Upper lobe of right lung (tissue), 1 donor: Measurements from ENCODE around the gene CDC5L. TPM values are rescaled to one million over a fixed set of nuclear protein-coding genes. Genes with fewer than 3 reads are reported as not detected.

Experiments used
- ATAC-seq: fragments of 200-7000 bp; cut with Tn5 transposase; one replicate; pipeline ENCODE4 v1.9.1; 2020; ENCODE audit warnings: mild to moderate bottlenecking, moderate library complexity
- DNase-seq: peaks from one replicate; pipeline ENCODE4 v3.0.0-alpha.2; 2020
- H3K27ac ChIP-seq: fragments of 200-600 bp; one replicate; pipeline ENCODE4 v1.8.0; 2022
- H3K27me3 ChIP-seq: fragments of 200-600 bp; one replicate; pipeline ENCODE4 v1.8.0; 2022; ENCODE audit warnings: mild to moderate bottlenecking
- H3K36me3 ChIP-seq: fragments of 200-600 bp; one replicate; pipeline ENCODE4 v1.8.0; 2022
- H3K4me1 ChIP-seq: fragments of 200-600 bp; one replicate; pipeline ENCODE4 v1.8.0; 2022
- H3K4me3 ChIP-seq: fragments of 200-600 bp; one replicate; pipeline ENCODE4 v1.8.0; 2022; ENCODE audit warnings: mild to moderate bottlenecking
- H3K9me3 ChIP-seq: fragments of 200-600 bp; one replicate; pipeline ENCODE4 v1.8.0; 2022
- CTCF ChIP-seq: fragments of 200-600 bp; IDR thresholded peaks from one replicate; pipeline ENCODE4 v1.8.0; 2022; ENCODE audit warnings: antibody characterized with exemption
- intact Hi-C: fragments of 100-400 bp; cut with DNase I; formaldehyde crosslinking; loops from one replicate; pipeline ENCODE4 v1.11.0; 2022
- total RNA-seq: library from RNA; stranded (reverse); fragmentation: NEBNext Ultra II Directional; extraction: Animal tissue kit (Norgen Biotek cat#: 25700); gene quantifications from one replicate; pipeline ENCODE4 v1.2.1, GENCODE V29; 2021
- donor health status: DM: no; HTN: yes; CAD: no; lungs with severe emphysema.

CDC5L gene
- total RNA-seq, 1 donor from 2014 or later, result 17.8 TPM

- Histone ChIP-seq H3K4me1 (no peaks in the 10 kb centered on the region), H3K36me3 (peaks cover 83% of the 10 kb centered on the region), H3K9me3 (no peaks in the 10 kb centered on the region), H3K27me3 (no peaks in the 10 kb centered on the region), H3K4me3 (no peak overlapping the region), H3K27ac (no peak overlapping the region)
- ATAC-seq (no peak), DNase-seq (no peak)
- no peak for TF ChIP-seq CTCF
- intact Hi-C loops, result no loop called here
These were observed 20.6 kb downstream of the CDC5L start for GRCh38 chr6:44407951-44408670.

- DNase-seq, result no peak
- H3K9me3 ChIP-seq, result no peaks in the 10 kb centered on the region
- intact Hi-C loops, result no loop called here
- peaks cover 84% of the 10 kb centered on the region for H3K36me3 ChIP-seq
- ATAC-seq, result no peak
- no peaks in the 10 kb centered on the region for H3K27me3 ChIP-seq
- H3K4me3 ChIP-seq, result no peak overlapping the region
- no peak overlapping the region for H3K27ac ChIP-seq
- TF ChIP-seq CTCF, result no peak
- H3K4me1 ChIP-seq, result no peaks in the 10 kb centered on the region
These were observed 21.8 kb downstream of the CDC5L start for GRCh38 chr6:44409207-44409794.

- H3K36me3 ChIP-seq, result peaks cover 77% of the 10 kb centered on the region
- no peak for TF ChIP-seq CTCF
- ATAC-seq (no peak), DNase-seq (no peak)
- H3K9me3 ChIP-seq, result no peaks in the 10 kb centered on the region
- H3K27me3 ChIP-seq, result no peaks in the 10 kb centered on the region
- no peaks in the 10 kb centered on the region for H3K4me1 ChIP-seq
- intact Hi-C loops, result no loop called here
- H3K27ac ChIP-seq, result no peak overlapping the region
- no peak overlapping the region for H3K4me3 ChIP-seq
These were observed 22.9 kb downstream of the CDC5L start for GRCh38 chr6:44410363-44410762.

GRCh38 chr6:44411141-44411540 is 23.6 kb downstream of the CDC5L start:
- H3K4me1 ChIP-seq, result no peaks in the 10 kb centered on the region
- intact Hi-C loops, result no loop called here
- no peak overlapping the region for H3K4me3 ChIP-seq
- no peak for ATAC-seq
- H3K36me3 ChIP-seq, result peaks cover 71% of the 10 kb centered on the region
- H3K27ac ChIP-seq, result no peak overlapping the region
- no peaks in the 10 kb centered on the region for H3K27me3 ChIP-seq
- TF ChIP-seq CTCF, result no peak
- no peak for DNase-seq
- no peaks in the 10 kb centered on the region for H3K9me3 ChIP-seq

- TF ChIP-seq CTCF, result no peak
- H3K4me1 ChIP-seq, result no peaks in the 10 kb centered on the region
- H3K36me3 ChIP-seq, result peaks cover 57% of the 10 kb centered on the region
- intact Hi-C loops, result no loop called here
- H3K27ac ChIP-seq, result no peak overlapping the region
- no peak for ATAC-seq
- no peaks in the 10 kb centered on the region for H3K9me3 ChIP-seq
- no peak for DNase-seq
- no peak overlapping the region for H3K4me3 ChIP-seq
- H3K27me3 ChIP-seq, result no peaks in the 10 kb centered on the region
These were observed 27.9 kb downstream of the CDC5L start for GRCh38 chr6:44415449-44415848.
